ENCODE results near the gene AFDN. TPM values are rescaled to one million over a fixed set of nuclear protein-coding genes. Genes with fewer than 3 reads are reported as not detected.

The AFDN gene
- total and polyA plus RNA-seq, 9 donors = 29.7 to 60.3 (median 48.8) TPM

DNA sequence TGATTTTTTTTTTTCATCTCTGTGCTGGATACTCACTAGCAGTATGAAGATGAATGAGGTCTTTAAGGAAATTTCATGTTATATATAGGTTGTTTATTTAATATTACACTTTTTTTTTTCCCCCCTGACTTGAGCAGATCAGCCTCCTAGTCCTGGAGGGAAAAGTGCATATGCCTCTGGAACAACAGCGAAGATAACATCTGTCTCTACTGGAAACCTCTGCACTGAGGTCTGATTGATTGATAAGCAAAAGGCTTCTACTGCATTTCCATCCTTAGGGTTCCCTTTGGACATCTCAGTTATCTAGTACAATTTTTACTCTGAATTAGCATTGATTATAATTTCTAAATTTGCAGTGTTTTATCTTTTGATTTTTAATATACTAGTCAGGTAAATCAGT is 121.0 kb downstream of the AFDN start:
- no CpG with 5 or more reads among the region's 1 CpG for WGBS (ENCODE audit: insufficient coverage)
- no peak overlapping the region for H3K4me3 ChIP-seq (ENCODE audit: low read length)
- no peak overlapping the region for H3K27ac ChIP-seq (ENCODE audit: low read length)
- peaks cover 54% of the 10 kb centered on the region for H3K36me3 ChIP-seq (ENCODE audit: control insufficient read depth, insufficient read depth, low read length)
- DNase-seq = no peak
- no peaks in the 10 kb centered on the region for H3K9me3 ChIP-seq (replicated peaks; ENCODE audit: control insufficient read depth, low read depth, low read length)
- H3K27me3 ChIP-seq (ENCODE audit: control insufficient read depth, insufficient read depth, low read length) = no peaks in the 10 kb centered on the region
- no peaks in the 10 kb centered on the region for H3K4me1 ChIP-seq (ENCODE audit: control insufficient read depth, insufficient read depth, low read length)

- H3K4me1 ChIP-seq (ENCODE audit: control insufficient read depth, insufficient read depth, low read length) = no peaks in the 10 kb centered on the region
- no peaks in the 10 kb centered on the region for H3K27me3 ChIP-seq (ENCODE audit: control insufficient read depth, insufficient read depth, low read length)
- no peak overlapping the region for H3K27ac ChIP-seq (ENCODE audit: low read length)
- H3K36me3 ChIP-seq (ENCODE audit: control insufficient read depth, insufficient read depth, low read length) = peaks cover 50% of the 10 kb centered on the region
- H3K4me3 ChIP-seq (ENCODE audit: low read length) = no peak overlapping the region
- H3K9me3 ChIP-seq (replicated peaks; ENCODE audit: control insufficient read depth, low read depth, low read length) = no peaks in the 10 kb centered on the region
- 58% methylated on average over 4 of the region's 4 CpGs for WGBS (ENCODE audit: insufficient coverage)
- no peak for DNase-seq
Observed at GRCh38 chr6:167948716-167949115, 122.0 kb downstream of the AFDN start.

- H3K9me3 ChIP-seq (replicated peaks; ENCODE audit: control insufficient read depth, low read depth, low read length) = no peaks in the 10 kb centered on the region
- H3K4me1 ChIP-seq (ENCODE audit: control insufficient read depth, insufficient read depth, low read length) = no peaks in the 10 kb centered on the region
- WGBS (ENCODE audit: insufficient coverage) = 71% methylated on average over 7 of the region's 7 CpGs
- no peak for DNase-seq
- no peaks in the 10 kb centered on the region for H3K27me3 ChIP-seq (ENCODE audit: control insufficient read depth, insufficient read depth, low read length)
- H3K36me3 ChIP-seq (ENCODE audit: control insufficient read depth, insufficient read depth, low read length) = peaks cover 46% of the 10 kb centered on the region
- H3K4me3 ChIP-seq (ENCODE audit: low read length) = no peak overlapping the region
- no peak overlapping the region for H3K27ac ChIP-seq (ENCODE audit: low read length)
Observed at GRCh38 chr6:167949121-167949684, 122.5 kb downstream of the AFDN start.

DNA sequence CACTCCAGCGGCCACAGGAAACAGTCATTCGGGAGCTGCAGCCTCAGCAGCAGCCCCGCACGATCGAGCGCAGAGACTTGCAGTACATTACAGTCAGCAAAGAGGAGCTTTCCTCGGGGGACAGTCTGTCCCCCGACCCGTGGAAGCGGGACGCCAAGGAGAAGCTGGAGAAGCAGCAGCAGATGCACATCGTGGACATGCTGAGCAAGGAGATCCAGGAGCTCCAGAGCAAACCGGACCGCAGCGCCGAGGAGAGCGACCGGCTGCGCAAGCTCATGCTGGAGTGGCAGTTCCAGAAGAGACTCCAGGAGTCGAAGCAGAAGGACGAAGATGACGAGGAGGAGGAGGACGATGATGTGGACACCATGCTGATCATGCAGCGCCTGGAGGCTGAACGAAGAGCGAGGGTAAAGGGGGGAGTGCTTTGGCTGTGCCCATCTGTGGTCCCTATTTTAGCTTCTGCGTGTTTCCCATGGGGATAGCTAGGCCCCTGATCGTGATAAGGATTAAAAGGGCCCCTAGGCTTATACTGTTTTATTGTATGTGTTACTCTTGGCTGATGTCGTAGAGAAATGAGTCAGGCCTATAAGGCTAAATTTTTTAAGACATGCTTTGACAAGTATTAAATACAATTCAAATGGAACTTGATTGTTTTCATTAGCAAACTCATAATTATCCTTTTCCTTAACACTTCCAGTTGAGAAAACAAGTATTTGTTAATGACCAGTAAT is 125.2 kb downstream of the AFDN start:
- DNase-seq = no peak
- Histone ChIP-seq H3K36me3 (ENCODE audit: control insufficient read depth, insufficient read depth, low read length) (peaks cover 35% of the 10 kb centered on the region), H3K27ac (ENCODE audit: low read length) (no peak overlapping the region), H3K9me3 (replicated peaks; ENCODE audit: control insufficient read depth, low read depth, low read length) (no peaks in the 10 kb centered on the region), H3K27me3 (ENCODE audit: control insufficient read depth, insufficient read depth, low read length) (no peaks in the 10 kb centered on the region), H3K4me1 (ENCODE audit: control insufficient read depth, insufficient read depth, low read length) (no peaks in the 10 kb centered on the region), H3K4me3 (ENCODE audit: low read length) (no peak overlapping the region)
- 96% methylated on average over 24 of the region's 29 CpGs for WGBS (ENCODE audit: insufficient coverage)

DNA sequence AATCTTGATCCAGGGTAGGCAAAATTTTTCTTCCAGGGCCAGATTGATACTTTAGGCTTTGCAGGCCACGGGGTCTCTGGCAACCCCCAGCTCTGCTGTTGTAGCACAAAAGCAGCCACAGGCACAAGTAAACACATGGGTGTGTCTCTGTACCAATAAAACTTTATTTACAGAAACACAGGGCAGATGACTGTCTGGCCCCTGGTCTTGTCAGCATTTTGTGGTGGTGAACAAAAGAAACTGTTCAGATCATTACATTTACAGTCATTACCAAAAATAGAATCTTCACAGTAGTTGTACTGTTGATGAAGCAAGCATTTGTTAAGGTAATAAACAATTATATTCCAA is 125.8 kb downstream of the AFDN start:
- Histone ChIP-seq H3K27ac (ENCODE audit: low read length) (no peak overlapping the region), H3K27me3 (ENCODE audit: control insufficient read depth, insufficient read depth, low read length) (no peaks in the 10 kb centered on the region), H3K4me3 (ENCODE audit: low read length) (no peak overlapping the region), H3K36me3 (ENCODE audit: control insufficient read depth, insufficient read depth, low read length) (peaks cover 35% of the 10 kb centered on the region), H3K4me1 (ENCODE audit: control insufficient read depth, insufficient read depth, low read length) (no peaks in the 10 kb centered on the region), H3K9me3 (replicated peaks; ENCODE audit: control insufficient read depth, low read depth, low read length) (no peaks in the 10 kb centered on the region)
- no peak for DNase-seq
- WGBS (ENCODE audit: insufficient coverage) = no CpG with 5 or more reads among the region's 1 CpG

DNA sequence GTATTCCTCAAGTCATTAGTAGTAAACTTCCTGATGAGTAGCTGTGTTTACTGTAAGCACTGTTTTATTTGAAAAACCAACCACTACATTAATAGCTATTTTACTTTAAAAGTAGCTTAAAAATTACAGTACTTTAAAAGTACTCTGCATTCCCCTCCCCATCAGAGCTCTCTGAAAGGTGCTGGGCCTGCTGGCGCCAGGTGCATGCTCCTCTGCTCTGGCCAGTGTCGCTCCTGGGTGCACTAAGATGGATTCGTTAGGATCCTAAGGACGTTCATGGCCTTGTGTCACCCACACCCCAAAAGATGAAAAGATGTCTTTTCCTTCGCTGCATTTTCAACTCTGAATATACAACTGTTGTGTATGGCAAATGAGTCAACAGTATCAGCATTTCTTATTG is 126.8 kb downstream of the AFDN start:
- H3K4me3 ChIP-seq (ENCODE audit: low read length) = no peak overlapping the region
- no peaks in the 10 kb centered on the region for H3K9me3 ChIP-seq (replicated peaks; ENCODE audit: control insufficient read depth, low read depth, low read length)
- H3K27ac ChIP-seq (ENCODE audit: low read length) = no peak overlapping the region
- no peak for DNase-seq
- H3K27me3 ChIP-seq (ENCODE audit: control insufficient read depth, insufficient read depth, low read length) = no peaks in the 10 kb centered on the region
- H3K36me3 ChIP-seq (ENCODE audit: control insufficient read depth, insufficient read depth, low read length) = peaks cover 32% of the 10 kb centered on the region
- WGBS (ENCODE audit: insufficient coverage) = 87% methylated on average over 3 of the region's 5 CpGs
- H3K4me1 ChIP-seq (ENCODE audit: control insufficient read depth, insufficient read depth, low read length) = no peaks in the 10 kb centered on the region

GRCh38 chr6:167954151-167954550 is 127.4 kb downstream of the AFDN start:
- WGBS (ENCODE audit: insufficient coverage) = no CpG with 5 or more reads among the region's 3 CpGs
- peaks cover 26% of the 10 kb centered on the region for H3K36me3 ChIP-seq (ENCODE audit: control insufficient read depth, insufficient read depth, low read length)

DNA sequence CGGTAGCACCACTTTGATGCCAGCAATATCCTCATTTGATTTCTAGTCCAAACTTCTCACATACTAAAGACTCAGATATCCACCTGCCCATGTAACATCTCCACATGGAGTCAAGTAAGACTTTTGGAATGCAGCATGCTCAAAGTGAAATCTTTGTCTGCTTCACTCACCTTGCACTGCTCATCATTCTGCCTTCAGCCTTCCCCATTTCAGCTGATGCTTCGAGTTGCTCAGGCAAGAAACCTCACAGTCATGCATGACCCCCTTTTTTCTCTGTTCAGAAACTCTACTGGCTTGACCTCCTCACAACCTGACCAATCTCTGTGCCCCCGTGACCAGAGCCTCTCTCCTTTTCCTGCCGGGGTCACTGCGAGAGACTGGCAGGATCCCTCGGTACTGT is 129.8 kb downstream of the AFDN start:
- WGBS (ENCODE audit: insufficient coverage) = 98% methylated on average over 6 of the region's 6 CpGs
- Histone ChIP-seq H3K27ac (ENCODE audit: low read length) (no peak overlapping the region), H3K4me3 (ENCODE audit: low read length) (no peak overlapping the region), H3K4me1 (ENCODE audit: control insufficient read depth, insufficient read depth, low read length) (no peaks in the 10 kb centered on the region), H3K9me3 (replicated peaks; ENCODE audit: control insufficient read depth, low read depth, low read length) (no peaks in the 10 kb centered on the region), H3K27me3 (ENCODE audit: control insufficient read depth, insufficient read depth, low read length) (no peaks in the 10 kb centered on the region), H3K36me3 (ENCODE audit: control insufficient read depth, insufficient read depth, low read length) (peaks cover 10% of the 10 kb centered on the region)
- DNase-seq = no peak

More at GRCh38 chr6:167954151-167954550, 127.4 kb downstream of the AFDN start:
- no peak overlapping the region for H3K4me3 ChIP-seq (ENCODE audit: low read length)
- no peaks in the 10 kb centered on the region for H3K9me3 ChIP-seq (replicated peaks; ENCODE audit: control insufficient read depth, low read depth, low read length)
- no peak for DNase-seq
- no peaks in the 10 kb centered on the region for H3K4me1 ChIP-seq (ENCODE audit: control insufficient read depth, insufficient read depth, low read length)
- H3K27me3 ChIP-seq (ENCODE audit: control insufficient read depth, insufficient read depth, low read length) = no peaks in the 10 kb centered on the region
- H3K27ac ChIP-seq (ENCODE audit: low read length) = no peak overlapping the region

GRCh38 chr6:167956983-167957492 is 130.3 kb downstream of the AFDN start:
- no peak for DNase-seq
- H3K9me3 ChIP-seq (replicated peaks; ENCODE audit: control insufficient read depth, low read depth, low read length) = no peaks in the 10 kb centered on the region
- no peaks in the 10 kb centered on the region for H3K27me3 ChIP-seq (ENCODE audit: control insufficient read depth, insufficient read depth, low read length)
- no peak overlapping the region for H3K27ac ChIP-seq (ENCODE audit: low read length)
- no peak overlapping the region for H3K4me3 ChIP-seq (ENCODE audit: low read length)
- WGBS (ENCODE audit: insufficient coverage) = 81% methylated on average over 7 of the region's 8 CpGs
- no peaks in the 10 kb centered on the region for H3K4me1 ChIP-seq (ENCODE audit: control insufficient read depth, insufficient read depth, low read length)
- H3K36me3 ChIP-seq (ENCODE audit: control insufficient read depth, insufficient read depth, low read length) = peaks cover 4% of the 10 kb centered on the region

DNA sequence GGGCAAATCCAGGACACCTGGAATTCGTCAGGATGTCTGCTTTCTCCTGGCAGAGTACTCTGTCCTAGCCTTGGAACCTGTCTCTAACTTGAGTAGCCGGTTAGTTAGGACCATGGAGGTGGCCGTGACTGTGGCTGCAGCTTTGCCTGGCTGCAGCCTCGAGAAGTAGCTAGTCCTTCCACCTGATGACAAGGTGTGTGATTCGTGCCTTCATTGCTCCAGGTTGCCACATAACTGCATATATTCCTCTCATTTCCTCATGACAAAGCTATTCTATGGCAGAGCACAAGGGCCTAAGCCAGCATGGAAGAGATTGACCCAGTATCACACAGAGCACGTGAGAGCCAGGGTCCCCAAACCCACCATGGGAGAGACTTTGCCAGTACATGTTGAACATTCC is 130.9 kb downstream of the AFDN start:
- Histone ChIP-seq H3K27ac (ENCODE audit: low read length) (no peak overlapping the region), H3K27me3 (ENCODE audit: control insufficient read depth, insufficient read depth, low read length) (no peaks in the 10 kb centered on the region), H3K36me3 (ENCODE audit: control insufficient read depth, insufficient read depth, low read length) (peaks cover 5% of the 10 kb centered on the region), H3K9me3 (replicated peaks; ENCODE audit: control insufficient read depth, low read depth, low read length) (no peaks in the 10 kb centered on the region), H3K4me3 (ENCODE audit: low read length) (no peak overlapping the region), H3K4me1 (ENCODE audit: control insufficient read depth, insufficient read depth, low read length) (no peaks in the 10 kb centered on the region)
- DNase-seq = no peak
- 88% methylated on average over 2 of the region's 6 CpGs for WGBS (ENCODE audit: insufficient coverage)

All from muscle of leg (tissue), 11 donors.